GM12891 (cell line): ENCODE data around the gene MYRF.

Experiments
- DNase-seq: peaks from one replicate; pipeline ENCODE4 v3.0.0; 2011; ENCODE audit warnings: low spot score; ENCODE audit not compliant: insufficient read length
- FAIRE-seq: peaks from 2 replicates; lab custom pipeline; 2011; peaks lifted over from hg19 to GRCh38; lab: Jason Lieb, UNC
- PAX5 ChIP-seq: IDR thresholded peaks from 2 replicates; pipeline ENCODE4 v1.6.1; 2011; ENCODE audit warnings: low read length, moderate library complexity, mild to moderate bottlenecking; ENCODE audit not compliant: insufficient read depth, severe bottlenecking
- POLR2A ChIP-seq: IDR thresholded peaks from 2 replicates; pipeline ENCODE4 v1.6.1; 2011; ENCODE audit warnings: low read depth, low read length, control low read depth
- POLR2AphosphoS5 ChIP-seq: IDR thresholded peaks from 2 replicates; pipeline ENCODE4 v1.6.1; 2011; ENCODE audit warnings: low read depth, low read length, control low read depth
- POU2F2 ChIP-seq: IDR thresholded peaks from 2 replicates; pipeline ENCODE4 v1.6.1; 2011; ENCODE audit warnings: low read depth, mild to moderate bottlenecking, control low read depth, low read length, moderate library complexity
- SPI1 ChIP-seq: IDR thresholded peaks from 2 replicates; pipeline ENCODE4 v1.6.1; 2011; ENCODE audit warnings: low read depth, low read length, control low read depth
- TAF1 ChIP-seq: IDR thresholded peaks from 2 replicates; pipeline ENCODE4 v1.6.1; 2011; ENCODE audit warnings: low read depth, low read length, control low read depth

MYRF gene

DNA sequence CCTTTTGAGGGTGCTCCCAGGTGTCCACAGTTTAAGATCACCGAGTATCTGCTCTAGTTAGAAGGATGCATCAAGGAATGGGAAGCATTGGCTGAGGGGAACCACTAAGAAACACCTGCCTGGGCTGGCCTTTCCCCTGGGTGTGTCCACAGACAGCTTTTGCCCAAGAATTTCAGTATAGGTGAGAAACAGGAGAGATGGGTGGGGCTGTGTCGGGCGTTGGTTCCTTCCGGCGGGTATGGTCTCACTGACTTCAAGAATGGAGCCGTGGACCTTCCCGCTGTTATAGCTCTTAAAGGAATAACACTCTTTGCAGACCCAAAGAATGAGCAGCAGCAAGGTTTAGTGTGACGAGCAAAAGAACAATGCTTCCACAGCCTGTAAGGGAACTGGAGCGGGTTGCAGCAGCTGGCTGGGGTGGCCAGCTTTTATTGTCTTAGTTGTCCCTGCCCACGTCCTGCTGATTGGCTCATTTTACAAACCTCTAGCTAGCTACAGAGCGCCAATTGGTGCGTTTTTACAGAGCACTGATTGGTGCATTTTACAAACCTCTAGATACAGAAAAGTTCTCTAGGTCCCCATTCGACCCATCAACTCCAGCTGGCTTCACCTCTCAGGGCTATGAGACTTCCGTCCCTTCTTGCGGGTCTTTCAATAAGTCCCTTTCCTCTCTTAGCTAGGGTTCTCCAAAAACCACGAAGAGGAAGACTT is 62.0 kb downstream of the MYRF start:
- no peak for FAIRE-seq
- DNase-seq, result no peak
- TF ChIP-seq POLR2A, result no peak
- no peak for TF ChIP-seq PAX5
- no peak for TF ChIP-seq POU2F2
- no peak for TF ChIP-seq SPI1
- TF ChIP-seq POLR2AphosphoS5, result no peak
- TF ChIP-seq TAF1, result no peak; the same call in 1 of the 2 replicates

DNA sequence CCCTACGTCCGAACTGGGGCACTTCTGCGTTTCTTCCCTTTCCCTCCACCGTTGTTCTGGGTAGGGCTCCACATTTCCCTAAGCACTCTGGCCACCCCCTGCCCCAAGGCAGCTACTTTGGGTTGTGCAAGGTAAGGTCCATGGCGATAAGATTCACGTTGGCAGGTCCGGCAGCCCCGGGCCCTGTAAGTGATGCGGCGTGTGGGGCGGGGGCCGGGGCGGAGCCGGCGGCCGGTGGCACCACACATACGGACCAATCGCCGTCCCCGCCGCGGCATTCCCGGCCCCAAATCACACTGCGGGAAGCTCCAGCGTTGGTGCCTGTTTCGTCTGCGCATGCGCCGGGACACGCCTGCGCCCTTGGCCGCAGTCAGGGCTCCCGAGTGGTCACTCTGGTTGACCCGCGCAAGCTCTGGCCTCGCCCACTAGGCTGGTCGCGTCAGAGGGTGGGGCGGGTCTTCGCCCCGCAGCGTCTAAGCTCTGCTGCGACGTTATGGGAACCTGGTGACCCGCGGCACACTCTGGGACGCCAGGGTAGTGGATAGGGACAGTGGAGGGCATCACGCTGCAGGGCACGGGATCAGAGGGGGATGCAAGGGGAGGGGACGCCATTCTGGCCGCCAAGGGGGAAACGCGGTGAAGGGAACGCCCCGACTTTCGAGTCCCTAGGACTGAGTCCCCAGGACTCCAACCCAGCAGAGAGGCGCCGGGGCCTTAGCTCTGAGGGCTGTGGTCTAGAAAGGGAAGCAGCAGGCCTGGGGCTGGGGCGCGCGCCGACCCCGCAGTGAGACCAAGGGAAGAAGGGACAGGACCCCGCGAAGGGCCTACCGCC is 62.7 kb downstream of the MYRF start:
- FAIRE-seq (peak; percentile 86), DNase-seq (peak; percentile 68)
- TF ChIP-seq PAX5 (no peak), POLR2AphosphoS5 (peak; percentile 21; the same call in 1 of the 2 replicates)

DNA sequence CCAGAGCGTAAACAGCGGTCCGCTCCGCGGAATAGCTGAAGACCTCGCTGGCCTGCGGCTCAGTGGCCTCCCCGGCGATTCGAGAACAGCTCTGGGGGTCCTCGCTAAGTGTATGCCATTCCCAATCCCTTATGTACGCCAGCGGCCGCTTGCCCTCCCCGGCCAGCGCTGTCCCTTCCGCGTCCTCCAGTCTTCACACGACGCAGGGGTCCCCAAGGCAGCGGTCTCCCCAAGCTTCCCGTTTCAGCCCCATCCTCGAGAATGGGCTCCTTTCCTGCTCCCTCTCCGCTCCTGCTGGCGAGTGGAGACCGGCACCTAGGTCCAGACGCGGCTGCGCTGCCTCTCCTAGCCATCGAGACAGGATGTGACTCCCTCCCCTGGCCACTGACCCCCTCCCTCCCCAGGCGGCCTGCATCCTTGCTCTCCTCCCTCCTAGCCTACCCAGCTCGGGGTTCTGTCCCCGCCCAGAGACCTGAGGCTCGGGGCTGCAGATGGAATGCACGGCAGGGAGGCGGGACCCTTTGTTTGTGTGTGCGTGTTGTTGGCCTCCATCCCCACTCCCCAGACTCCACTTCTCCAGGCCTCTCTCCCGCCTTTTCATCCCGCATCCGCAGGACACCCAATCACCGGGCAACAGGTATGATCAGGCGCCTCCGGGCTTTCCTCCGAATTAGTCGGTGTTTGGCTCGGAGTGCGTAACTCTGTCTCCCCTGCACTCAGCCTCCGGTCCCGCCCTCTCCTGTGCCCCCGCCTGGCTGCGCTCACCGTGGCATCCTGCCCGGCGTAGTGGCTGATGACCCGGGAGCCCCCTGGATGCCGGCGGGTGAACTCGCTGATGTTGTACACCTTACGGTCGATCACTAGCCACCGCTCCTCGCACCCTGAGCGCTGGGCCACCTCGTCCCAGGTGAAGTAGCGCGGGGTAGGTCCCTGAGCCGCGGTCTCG is 63.6 kb downstream of the MYRF start:
- FAIRE-seq (no peak), DNase-seq (peak; percentile 61)
- no peak for TF ChIP-seq SPI1
- no peak for TF ChIP-seq PAX5

DNA sequence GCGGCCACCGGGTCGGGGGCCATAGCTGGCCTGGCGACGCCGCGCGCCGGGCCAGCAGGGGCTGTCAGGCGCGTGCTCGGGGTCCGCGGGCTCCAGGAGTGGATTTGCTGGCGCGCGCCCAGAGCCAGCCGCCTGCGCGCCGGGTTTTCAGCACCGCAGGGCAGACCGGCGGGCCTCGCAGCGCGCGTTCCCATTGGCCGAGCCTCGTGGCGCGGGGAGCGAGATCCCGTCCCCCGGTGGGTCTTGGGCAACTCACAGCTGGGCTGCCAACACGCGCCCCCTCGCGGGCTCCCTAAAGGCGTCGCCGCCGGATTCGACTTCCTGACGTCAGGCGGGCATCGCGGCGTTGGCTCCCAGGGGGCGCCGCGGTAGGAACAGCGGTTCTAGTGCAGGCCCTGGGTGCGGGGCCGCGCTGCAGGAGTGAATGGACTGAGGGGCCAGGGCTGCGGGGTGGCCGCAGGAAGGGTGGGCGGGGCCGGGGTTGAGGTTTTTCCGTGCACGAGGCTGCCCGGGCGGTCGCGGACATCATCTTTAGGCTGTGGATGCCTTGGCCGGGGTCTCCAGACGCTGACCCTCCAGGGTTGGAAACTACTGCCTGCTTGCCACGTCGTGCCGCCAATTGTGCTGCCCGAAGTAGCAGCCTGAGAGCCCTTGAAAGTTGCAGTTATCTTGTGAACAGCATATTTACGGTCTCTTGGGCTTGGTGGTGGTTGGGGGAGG is 64.5 kb downstream of the MYRF start, which contains the start of gene FADS1:
Gene FADS1 (minus strand): TSS at position 268 of the 720 bp plus-strand sequence. CDS start 74 bp downstream, at position 194.
- TF ChIP-seq POU2F2, result no peak
- no peak for TF ChIP-seq POLR2A
- no peak for TF ChIP-seq SPI1
- no peak for TF ChIP-seq PAX5
- DNase-seq (peak; percentile 84), FAIRE-seq (peak; percentile 16)

DNA sequence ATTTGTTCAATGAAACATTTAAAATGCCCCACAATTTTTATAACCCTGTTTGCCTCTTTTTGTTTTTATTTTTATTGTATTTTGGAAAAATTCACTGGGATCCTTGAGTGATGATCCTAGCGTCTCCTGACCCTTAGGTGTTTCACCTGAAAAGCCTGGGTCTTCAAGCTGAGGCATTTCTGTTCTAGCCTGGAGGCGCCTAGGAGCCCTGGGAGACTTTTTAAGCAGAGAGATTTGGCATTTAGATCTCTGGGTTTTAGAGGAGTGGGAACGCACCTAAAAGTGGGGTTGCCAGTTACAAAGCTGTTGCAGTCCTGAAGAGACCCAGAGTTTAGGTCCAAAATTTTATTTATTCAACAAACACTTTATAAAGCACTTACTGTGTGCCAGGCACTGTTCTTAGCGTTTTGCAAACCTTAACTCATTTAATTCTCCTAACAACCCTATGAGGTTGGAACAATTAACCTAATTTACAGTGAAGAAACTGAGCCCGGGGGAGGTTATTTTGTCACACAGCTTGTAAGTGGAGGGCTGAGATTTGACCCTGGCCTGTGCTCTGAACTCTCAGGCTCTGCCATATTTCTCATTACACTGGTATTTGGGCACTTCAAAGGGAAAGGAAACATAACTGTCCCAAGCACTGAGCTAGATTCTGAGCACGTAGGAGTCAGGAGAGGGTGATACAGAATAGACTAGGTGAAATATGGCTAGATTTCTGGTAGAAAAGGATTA is 65.2 kb downstream of the MYRF start:
- TF ChIP-seq TAF1, result no peak
- TF ChIP-seq PAX5, result no peak
- TF ChIP-seq POU2F2, result no peak
- TF ChIP-seq SPI1, result no peak
- TF ChIP-seq POLR2A, result no peak
- TF ChIP-seq POLR2AphosphoS5, result no peak
- FAIRE-seq (no peak), DNase-seq (no peak)

DNA sequence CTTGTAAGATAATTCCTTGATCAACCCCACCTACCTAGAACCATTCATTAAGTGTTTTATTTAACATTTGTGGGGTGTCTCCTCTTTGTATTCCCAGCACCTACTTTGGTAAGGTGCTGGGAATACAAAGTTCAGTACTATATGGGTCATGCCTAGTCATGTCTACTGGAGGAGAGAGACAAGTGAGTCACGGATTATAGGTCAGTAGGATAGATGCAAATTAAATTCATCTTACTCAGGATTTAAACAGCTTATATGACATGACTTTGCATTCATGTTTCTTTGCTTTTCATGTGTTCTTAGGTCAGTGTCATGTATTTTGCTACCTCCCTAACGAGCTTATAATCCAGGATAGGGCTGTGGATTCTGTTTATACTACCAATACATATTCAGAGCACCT is 67.7 kb downstream of the MYRF start:
- DNase-seq, result no peak
- TF ChIP-seq TAF1, result no peak
- TF ChIP-seq PAX5, result no peak
- TF ChIP-seq POLR2A, result no peak
- no peak for TF ChIP-seq POLR2AphosphoS5
- TF ChIP-seq SPI1, result no peak
- no peak for TF ChIP-seq POU2F2
- no peak for FAIRE-seq

DNA sequence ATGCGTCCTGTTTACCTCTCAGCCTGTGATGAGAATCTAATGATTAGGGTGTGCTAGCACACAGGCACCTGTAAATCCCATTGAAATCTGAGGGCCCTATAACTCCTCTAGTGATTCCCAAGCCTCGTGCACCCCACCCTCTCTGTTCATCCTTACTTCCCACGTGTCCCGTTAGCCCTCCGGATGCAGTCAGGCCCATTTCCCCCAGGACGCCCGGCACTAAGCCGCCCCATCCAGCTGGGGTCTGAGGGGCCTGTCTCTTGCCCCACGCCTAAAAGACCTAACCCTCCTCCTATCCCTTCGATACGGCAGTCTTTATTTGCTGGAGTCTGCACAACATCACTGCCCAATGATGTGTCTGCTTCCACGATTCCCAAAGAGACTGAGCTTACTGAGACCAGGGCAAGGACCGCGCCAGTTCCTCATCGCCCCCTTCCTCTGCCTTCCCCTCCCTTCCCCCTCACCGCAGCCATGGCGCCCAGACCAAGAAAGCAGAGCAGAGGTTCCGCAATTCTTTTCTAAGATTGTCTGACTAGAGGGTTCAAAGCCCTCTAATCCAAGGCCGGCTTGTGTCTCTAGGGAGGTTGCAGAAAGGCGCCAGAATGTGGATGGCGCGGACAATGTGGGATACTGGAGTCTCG is 74.6 kb downstream of the MYRF start:
- peak; percentile 31 for DNase-seq
- FAIRE-seq, result no peak
- TF ChIP-seq PAX5 (no peak), SPI1 (peak; percentile 43), POU2F2 (no peak), POLR2AphosphoS5 (no peak; the same call in 1 of the 2 replicates), TAF1 (no peak)

DNA sequence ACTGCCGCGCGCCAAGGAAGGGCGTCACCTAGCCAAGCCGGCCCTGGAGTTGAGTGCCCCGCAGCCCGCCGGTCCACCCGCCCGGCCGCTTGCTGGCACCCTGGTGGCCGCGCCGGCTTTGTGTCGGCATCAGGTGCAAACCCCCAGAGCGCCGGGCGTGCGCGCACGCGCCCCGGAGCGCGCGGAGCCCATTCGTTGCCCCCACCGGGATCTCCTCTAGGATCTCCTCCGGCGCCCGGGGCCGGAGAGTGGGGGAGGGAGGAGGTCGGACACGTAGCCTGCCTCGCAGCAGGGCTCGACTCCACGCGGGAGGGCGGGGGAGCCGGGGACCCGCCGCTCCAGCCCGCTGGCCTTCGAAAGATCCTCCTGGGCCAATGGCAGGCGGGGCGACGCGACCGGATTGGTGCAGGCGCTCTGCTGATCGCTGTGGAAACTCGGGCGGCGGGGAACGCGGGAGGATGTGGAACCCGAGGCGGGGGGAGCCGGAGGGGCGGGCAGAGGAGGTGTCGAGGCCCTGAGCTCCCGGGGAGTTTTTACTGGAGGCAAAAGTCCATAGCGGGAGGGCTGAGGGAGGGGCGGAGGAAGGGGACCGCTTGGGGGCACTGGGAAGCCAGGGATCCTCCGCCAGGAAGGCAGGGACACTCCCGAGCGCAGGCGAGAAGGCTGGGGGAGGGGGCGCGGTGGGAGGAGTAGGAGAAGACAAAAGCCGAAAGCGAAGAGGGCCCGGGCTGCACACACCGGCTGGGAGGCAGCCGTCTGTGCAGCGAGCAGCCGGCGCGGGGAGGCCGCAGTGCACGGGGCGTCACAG is 75.3 kb downstream of the MYRF start, which contains the start of gene FADS2:
Gene FADS2 (plus strand): TSS at position 730 of the 808 bp plus-strand sequence. CDS start 91 bp downstream, outside the sequence.
- TF ChIP-seq POLR2A, result peak; percentile 62
- TF ChIP-seq POU2F2, result peak; percentile 29; the same call in 1 of the 2 replicates
- 0 out of 2 replicates have a peak, but pooled peaks have one; percentile 32 for TF ChIP-seq TAF1
- no peak for TF ChIP-seq SPI1
- peak; percentile 94 for FAIRE-seq

DNA sequence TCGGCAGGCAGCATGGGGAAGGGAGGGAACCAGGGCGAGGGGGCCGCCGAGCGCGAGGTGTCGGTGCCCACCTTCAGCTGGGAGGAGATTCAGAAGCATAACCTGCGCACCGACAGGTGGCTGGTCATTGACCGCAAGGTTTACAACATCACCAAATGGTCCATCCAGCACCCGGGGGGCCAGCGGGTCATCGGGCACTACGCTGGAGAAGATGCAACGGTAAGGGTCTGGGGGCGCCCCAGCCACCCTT is 75.9 kb downstream of the MYRF start:
- TF ChIP-seq SPI1 (no peak), TAF1 (no peak), POLR2AphosphoS5 (no peak), POLR2A (no peak), PAX5 (no peak), POU2F2 (no peak)
- FAIRE-seq, result peak; percentile 71

More for the DNA sequence above, 75.3 kb downstream of the MYRF start, which contains the start of gene FADS2:
- peak; percentile 88 for DNase-seq

More for the DNA sequence above, 75.9 kb downstream of the MYRF start:
- DNase-seq, result no peak
